ENCODE data around the gene ATP1A3.

ATP1A3 gene

DNA sequence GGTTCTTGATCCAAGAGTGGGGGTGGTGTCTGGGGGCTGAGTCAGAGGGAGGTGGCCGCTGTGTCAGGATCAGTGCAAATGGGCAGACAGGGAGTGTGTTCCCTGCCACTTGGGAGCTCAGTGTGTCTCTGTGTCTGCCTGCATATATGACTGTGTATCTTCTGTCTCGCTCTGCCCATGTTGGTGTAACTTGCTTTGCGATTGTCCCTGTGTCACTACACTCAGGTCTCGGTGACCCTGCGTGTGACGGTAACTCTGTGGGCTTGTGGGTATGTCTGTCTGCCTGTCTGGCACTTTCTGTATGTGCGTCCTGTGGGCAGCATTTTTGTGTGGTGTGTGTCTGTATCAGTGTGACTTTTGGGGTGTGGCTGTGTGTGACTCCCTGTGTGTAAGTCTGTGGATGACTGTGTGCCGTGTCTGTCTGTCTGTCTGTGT, 57.6 kb downstream of the ATP1A3 start:
- Histone ChIP-seq H3K36me3 (replicated peaks) (no peaks in the 10 kb centered on the region), H3K4me3 (ENCODE audit: low read depth, low read length) (no peak overlapping the region), H3K27me3 (replicated peaks) (peaks cover 43% of the 10 kb centered on the region), H3K27ac (no peak overlapping the region)
- DNase-seq: no peak
- no peak for TF ChIP-seq CTCF (IDR thresholded peaks at IDR 0.05; ENCODE audit: low read depth, low read length, missing control alignments)
- in situ Hi-C loops (cut with HindIII; ENCODE audit: low pct_ligation_motif_present, low sequenced_read_pairs): no loop called here

GRCh38 chr19:41935760-41936415, 58.1 kb downstream of the ATP1A3 start:
- Histone ChIP-seq H3K4me3 (ENCODE audit: low read depth, low read length) (no peak overlapping the region), H3K27ac (no peak overlapping the region), H3K36me3 (replicated peaks) (no peaks in the 10 kb centered on the region), H3K27me3 (replicated peaks) (peaks cover 49% of the 10 kb centered on the region)
- no peak for TF ChIP-seq CTCF (IDR thresholded peaks at IDR 0.05; ENCODE audit: low read depth, low read length, missing control alignments)
- DNase-seq: no peak
- in situ Hi-C loops (cut with HindIII; ENCODE audit: low pct_ligation_motif_present, low sequenced_read_pairs): no loop called here

GRCh38 chr19:41934849-41935374, 59.1 kb downstream of the ATP1A3 start:
- no peak overlapping the region for H3K4me3 ChIP-seq (ENCODE audit: low read depth, low read length)
- peak; percentile 97 for TF ChIP-seq CTCF (IDR thresholded peaks at IDR 0.05; ENCODE audit: low read depth, low read length, missing control alignments)
- DNase-seq: peak; percentile 28
- in situ Hi-C loops (cut with HindIII; ENCODE audit: low pct_ligation_motif_present, low sequenced_read_pairs): no loop called here
- H3K36me3 ChIP-seq (replicated peaks): no peaks in the 10 kb centered on the region
- H3K27me3 ChIP-seq (replicated peaks): peaks cover 59% of the 10 kb centered on the region
- no peak overlapping the region for H3K27ac ChIP-seq

- in situ Hi-C loops (cut with HindIII; ENCODE audit: low pct_ligation_motif_present, low sequenced_read_pairs): no loop called here
Observed at GRCh38 chr19:41933693-41934426, 60.2 kb downstream of the ATP1A3 start.

GRCh38 chr19:41932720-41933332, 61.2 kb downstream of the ATP1A3 start:
- in situ Hi-C loops (cut with HindIII; ENCODE audit: low pct_ligation_motif_present, low sequenced_read_pairs): no loop called here
- DNase-seq: no peak
- no peak for TF ChIP-seq CTCF (IDR thresholded peaks at IDR 0.05; ENCODE audit: low read depth, low read length, missing control alignments)
- H3K4me3 ChIP-seq (ENCODE audit: low read depth, low read length): no peak overlapping the region
- H3K36me3 ChIP-seq (replicated peaks): no peaks in the 10 kb centered on the region
- no peak overlapping the region for H3K27ac ChIP-seq
- H3K27me3 ChIP-seq (replicated peaks): peaks cover 74% of the 10 kb centered on the region

More at GRCh38 chr19:41933693-41934426, 60.2 kb downstream of the ATP1A3 start:
- Histone ChIP-seq H3K4me3 (ENCODE audit: low read depth, low read length) (no peak overlapping the region), H3K27ac (no peak overlapping the region), H3K36me3 (replicated peaks) (no peaks in the 10 kb centered on the region), H3K27me3 (replicated peaks) (peaks cover 69% of the 10 kb centered on the region)
- TF ChIP-seq CTCF (IDR thresholded peaks at IDR 0.05; ENCODE audit: low read depth, low read length, missing control alignments): no peak
- no peak for DNase-seq
